Measurements from ENCODE around the gene TCF3. TPM values are rescaled to one million over a fixed set of nuclear protein-coding genes. Genes with fewer than 3 reads are reported as not detected.

Gene TCF3
- total and polyA plus RNA-seq, 2 of the 8 experiments (the other 6 are each of a cell fraction or from before 2014, with no cell fraction given), result 241 to 348 TPM

GRCh38 chr19:1651568-1652291 is 685 bp downstream of the TCF3 start:
- H3K23me2 ChIP-seq (ENCODE audit: low read depth, low read length), result peaks cover 6% of the 10 kb centered on the region; the same call in 1 of the 2 replicates
- DNase-seq (ENCODE audit: low read depth in 1 of 2, low spot score in 2 of 2) (no peak), FAIRE-seq (no peak)
- no peaks in the 10 kb centered on the region for H3K9me3 ChIP-seq (ENCODE audit: insufficient read depth in 2 of 2, low read depth in 1 of 2, low read length in 1 of 2)
- H2BK20ac ChIP-seq (ENCODE audit: low read length), result no peak overlapping the region
- peak overlapping the region; percentile 10 for H4K91ac ChIP-seq (replicated peaks; ENCODE audit: insufficient read length, low read length)
- peak overlapping the region; percentile 83 for H4K5ac ChIP-seq (ENCODE audit: insufficient read length, low read depth, low read length)
- no peak overlapping the region for H2BK12ac ChIP-seq (ENCODE audit: low read depth, low read length)
- no peak overlapping the region; the same call in none of the 2 replicates for H3K18ac ChIP-seq (ENCODE audit: extremely low read depth, low read length)
- POLR2A ChIA-PET (ENCODE audit: partially characterized antibody), result interaction anchor here (0.6 to 4.6 kb wide), 18 partner anchors 10 to 549 kb away, joined by 3 to 27 read pairs (median 4); no protein-coding TSS in a partner anchor
- H3K79me1 ChIP-seq (ENCODE audit: low read depth, low read length), result peaks cover 12% of the 10 kb centered on the region
- H3K36me3 ChIP-seq (ENCODE audit: control insufficient read depth in 2 of 4, insufficient read depth in 4 of 4, low read length in 3 of 4), result peaks cover 12 to 33% (median 25%) of the 10 kb centered on the region in 4 experiments
- H3K4ac ChIP-seq (replicated peaks; ENCODE audit: insufficient read length, low read depth, low read length), result peak overlapping the region; percentile 94
- H3K4me1 ChIP-seq (replicated peaks in 1 of 4; ENCODE audit: control insufficient read depth in 3 of 4, insufficient read depth in 4 of 4, low read length in 3 of 4), result peaks cover 0 to 22% (median 4%) of the 10 kb centered on the region in 4 experiments; a peak in 5 of 7 replicates
- H2BK120ac ChIP-seq (replicated peaks; ENCODE audit: low read depth, low read length), result peak overlapping the region; percentile 28
- H3K79me2 ChIP-seq (ENCODE audit: control insufficient read depth in 1 of 2, insufficient read depth in 2 of 2, low read length in 2 of 2), result peaks cover 0 to 45% of the 10 kb centered on the region in 2 experiments; a peak in 3 of 4 replicates
- TF ChIP-seq POLR2AphosphoS5 (IDR thresholded peaks at IDR 0.05; ENCODE audit: low read depth, low read length), result 0 out of 2 replicates have a peak, but pooled peaks have one; percentile 36
- peak; percentile 61 for TF ChIP-seq TAF1 (IDR thresholded peaks at IDR 0.05; ENCODE audit: low read depth, low read length)
- TF ChIP-seq EGR1 (IDR thresholded peaks at IDR 0.05; ENCODE audit: borderline replicate concordance, low read depth, low read length), result no peak
- peak; percentile 47 for TF ChIP-seq PHF8 (conservative IDR thresholded peaks at IDR 0.05; ENCODE audit: low read depth, low read length)
- no peak for TF ChIP-seq POLR2A (IDR thresholded peaks at IDR 0.05; ENCODE audit: control extremely low read depth in 1 of 2, low read depth in 2 of 2, low read length in 2 of 2)
- CTCF ChIA-PET (ENCODE audit: partially characterized antibody), result interaction anchor here (0.5 to 1.2 kb wide), 3 partner anchors 26 to 247 kb away, joined by 3 read pairs; no protein-coding TSS in a partner anchor
- H2AK5ac ChIP-seq (ENCODE audit: low read depth, low read length), result no peak overlapping the region
- 0% methylated on average over 2 of the region's 101 CpGs; no CpG with 5 or more reads in 1 of the 2 experiments for WGBS, 2 experiments (ENCODE audit: extremely low coverage in 1 of 2, insufficient coverage in 1 of 2, insufficient read length in 1 of 2, insufficient replicate concordance in 2 of 2, low coverage in 1 of 2, low lambda C conversion rate in 2 of 2, missing lambda C conversion rate in 1 of 2)
- no peak overlapping the region for H2BK5ac ChIP-seq (ENCODE audit: low read depth, low read length)
- peak overlapping the region; percentile 87; the same call in 1 of the 2 replicates for H4K8ac ChIP-seq (ENCODE audit: extremely low read depth, insufficient read depth, low read length)
- H3K27me3 ChIP-seq (replicated peaks in 1 of 4; ENCODE audit: control insufficient read depth in 3 of 4, extremely low read depth in 1 of 4, insufficient read depth in 3 of 4, low read length in 3 of 4), result no peaks in the 10 kb centered on the region
- peak overlapping the region; percentile 70 to 72 for H3K4me2 ChIP-seq (ENCODE audit: insufficient read depth in 1 of 2, low read depth in 2 of 2, low read length in 2 of 2)
- H3K9ac ChIP-seq (replicated peaks in 1 of 4; ENCODE audit: extremely low read depth in 1 of 4, low read depth in 3 of 4, low read length in 3 of 4), result peak overlapping the region; percentile 79 to 84 (median 80)
- no peak overlapping the region for H2AFZ ChIP-seq (ENCODE audit: low read length)
- no peak overlapping the region for H3K23ac ChIP-seq (ENCODE audit: insufficient read length)
- no peak overlapping the region for H3K14ac ChIP-seq (ENCODE audit: insufficient read length)
- no peak overlapping the region for H2BK15ac ChIP-seq (ENCODE audit: low read length)
- H3K56ac ChIP-seq (replicated peaks; ENCODE audit: insufficient read length, low read depth, low read length), result peak overlapping the region; percentile 84
- H4K20me1 ChIP-seq (replicated peaks in 1 of 2; ENCODE audit: control insufficient read depth in 1 of 2, insufficient read depth in 2 of 2, low read length in 2 of 2), result peaks cover 9 to 12% of the 10 kb centered on the region in 2 experiments
- H3K4me3 ChIP-seq (ENCODE audit: extremely low read depth in 1 of 4, insufficient read depth in 2 of 4, low read depth in 3 of 4, low read length in 4 of 4), result peak overlapping the region; percentile 69 to 84 (median 74)
- H3K27ac ChIP-seq (ENCODE audit: low read depth, low read length), result peak overlapping the region; percentile 80; the same call in 1 of the 2 replicates

Measured in H1 (cell line).